Measurements from ENCODE around the gene POP7. TPM values are rescaled to one million over a fixed set of nuclear protein-coding genes. Genes with fewer than 3 reads are reported as not detected.
"Not testable (repeated sequence)": the region's sequence is repeated elsewhere in the genome, so short reads cannot be mapped to it uniquely, and the experiment has no call there.

Gene POP7
- total and polyA plus RNA-seq, 2 donors: 31.2 to 35.4 TPM

DNA sequence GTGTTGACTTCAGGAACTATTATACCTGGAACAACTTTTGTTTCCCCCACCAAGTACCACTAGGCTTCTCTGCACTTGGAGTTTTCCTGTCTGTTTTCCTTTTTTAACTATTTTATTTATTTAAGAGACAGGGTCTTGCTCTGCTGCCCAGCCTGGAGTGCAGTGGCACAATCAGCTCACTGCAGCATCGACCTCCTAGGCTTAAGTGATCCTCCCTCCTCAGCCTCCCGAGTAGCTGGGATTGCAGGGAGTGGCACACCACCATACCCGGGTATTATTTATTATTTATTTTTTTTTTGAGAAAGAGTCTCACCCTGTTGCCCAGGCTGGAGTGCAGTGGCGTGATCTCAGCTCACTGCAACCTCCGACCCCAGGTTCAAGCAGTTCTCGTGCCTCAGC, 9.8 kb upstream of the POP7 start:
- Histone ChIP-seq H3K27me3 (ENCODE audit: control insufficient read depth in 2 of 2, insufficient read depth in 1 of 2, low read length in 1 of 2) (peaks cover 3 to 56% of the 10 kb centered on the region in 2 donors), H3K4me1 (ENCODE audit: control insufficient read depth in 2 of 2, insufficient read depth in 2 of 2, low read length in 2 of 2) (peaks cover 19 to 30% of the 10 kb centered on the region in 2 donors), H3K27ac (ENCODE audit: low read depth in 1 of 2, low read length in 1 of 2) (no peak overlapping the region), H3K36me3 (ENCODE audit: control insufficient read depth in 2 of 2, insufficient read depth in 2 of 2, low read length in 1 of 2) (peaks cover under 1% of the 10 kb centered on the region in 2 donors), H3K4me3 (ENCODE audit: low read length in 2 of 2) (no peak overlapping the region), H3K9me3 (ENCODE audit: control insufficient read depth in 2 of 2, insufficient read depth in 1 of 2, low read length in 1 of 2) (no peaks in the 10 kb centered on the region)
- no peak for DNase-seq (ENCODE audit: low read depth in 6 of 9, low spot score in 9 of 9)
- 91% methylated on average over 6 of the region's 6 CpGs for WGBS

DNA sequence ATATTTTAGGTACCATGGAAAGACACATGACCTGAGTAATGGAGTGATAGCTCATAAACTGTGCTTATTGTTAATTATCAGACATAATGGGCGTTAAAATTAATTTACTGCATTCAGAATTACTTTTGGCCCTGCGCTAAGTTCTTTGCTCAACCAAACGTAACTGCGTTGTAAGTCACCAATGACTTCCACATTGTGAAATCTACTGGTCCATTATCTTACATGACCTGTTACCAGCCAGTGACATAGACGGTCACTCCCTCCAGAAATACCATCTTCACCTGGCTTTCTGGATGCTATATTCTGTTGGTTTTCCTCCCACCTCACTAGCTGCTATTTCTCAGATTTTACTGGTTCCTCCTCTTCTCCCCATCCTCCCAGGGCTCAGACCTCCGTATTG, 6.9 kb upstream of the POP7 start:
- Histone ChIP-seq H3K4me1 (ENCODE audit: control insufficient read depth in 2 of 2, insufficient read depth in 2 of 2, low read length in 2 of 2) (peaks cover 0 to 9% of the 10 kb centered on the region in 2 donors), H3K36me3 (ENCODE audit: control insufficient read depth in 2 of 2, insufficient read depth in 2 of 2, low read length in 1 of 2) (no peaks in the 10 kb centered on the region), H3K9me3 (ENCODE audit: control insufficient read depth in 2 of 2, insufficient read depth in 1 of 2, low read length in 1 of 2) (no peaks in the 10 kb centered on the region), H3K27ac (ENCODE audit: low read depth in 1 of 2, low read length in 1 of 2) (no peak overlapping the region), H3K27me3 (ENCODE audit: control insufficient read depth in 2 of 2, insufficient read depth in 1 of 2, low read length in 1 of 2) (peaks cover 3 to 60% of the 10 kb centered on the region in 2 donors), H3K4me3 (ENCODE audit: low read length in 2 of 2) (no peak overlapping the region)
- 85% methylated on average over 6 of the region's 6 CpGs for WGBS
- no peak for DNase-seq (ENCODE audit: low read depth in 6 of 9, low spot score in 9 of 9)

DNA sequence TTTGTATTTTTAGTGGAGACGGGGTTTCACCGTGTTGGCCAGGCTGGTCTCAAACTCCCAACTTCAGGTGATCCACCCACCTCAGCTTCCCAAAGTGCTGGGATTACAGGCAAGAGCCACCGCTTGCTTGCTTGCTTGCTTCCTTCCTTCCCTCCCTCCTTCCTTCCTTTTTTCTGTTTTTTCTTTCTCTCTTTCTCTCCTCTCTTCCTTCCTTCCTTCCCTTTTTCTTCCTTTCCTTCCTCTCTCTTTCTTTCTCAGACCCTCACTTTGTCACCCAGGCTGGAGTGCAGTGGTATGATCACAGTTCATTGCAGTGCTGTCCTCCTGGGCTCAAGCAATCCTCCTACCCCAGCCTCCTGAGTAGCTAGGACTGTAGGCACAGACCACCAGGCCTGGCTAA, 4.8 kb upstream of the POP7 start:
- DNase-seq (ENCODE audit: low read depth in 6 of 9, low spot score in 9 of 9); H3K27ac ChIP-seq (ENCODE audit: low read depth in 1 of 2, low read length in 1 of 2); H3K9me3 ChIP-seq (ENCODE audit: control insufficient read depth in 2 of 2, insufficient read depth in 1 of 2, low read length in 1 of 2); H3K36me3 ChIP-seq (ENCODE audit: control insufficient read depth in 2 of 2, insufficient read depth in 2 of 2, low read length in 1 of 2); H3K4me3 ChIP-seq (ENCODE audit: low read length in 2 of 2): not testable (repeated sequence)
- WGBS: 92% methylated on average over 3 of the region's 3 CpGs
- H3K27me3 ChIP-seq (ENCODE audit: control insufficient read depth in 2 of 2, insufficient read depth in 1 of 2, low read length in 1 of 2): peaks cover 0 to 43% of the 10 kb centered on the region in 2 donors
- peaks cover 4 to 10% of the 10 kb centered on the region in 2 donors for H3K4me1 ChIP-seq (ENCODE audit: control insufficient read depth in 2 of 2, insufficient read depth in 2 of 2, low read length in 2 of 2)

DNA sequence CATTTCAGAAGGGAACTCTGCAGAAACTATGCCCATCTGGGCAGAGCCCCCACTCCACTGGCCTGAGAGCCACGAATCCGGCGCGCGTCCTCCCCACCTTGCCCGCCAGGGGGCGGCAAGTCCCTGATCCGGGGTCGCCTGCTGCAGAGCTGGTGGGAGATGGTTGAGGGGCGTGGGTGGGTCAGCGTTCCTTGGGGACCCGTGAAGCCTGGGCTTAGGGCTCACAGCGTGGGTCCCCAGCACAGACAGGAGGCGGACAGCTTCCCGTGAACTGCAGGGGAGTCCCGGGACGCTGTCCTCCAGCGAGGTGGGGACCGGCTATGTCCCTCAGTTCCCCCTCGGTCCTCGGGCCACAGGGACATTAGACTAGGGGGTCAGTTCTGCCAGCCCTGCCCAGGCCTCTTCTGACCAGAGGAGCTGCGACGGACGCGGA, 585 bp upstream of the POP7 start:
- H3K4me1 ChIP-seq (ENCODE audit: control insufficient read depth in 2 of 2, insufficient read depth in 2 of 2, low read length in 2 of 2): peaks cover 10 to 20% of the 10 kb centered on the region in 2 donors
- under 1% methylated on average over 25 of the region's 25 CpGs for WGBS
- peak in 8 of 9 donors; percentile 39 to 79 (median 62) for DNase-seq (ENCODE audit: low read depth in 6 of 9, low spot score in 9 of 9)
- peaks cover 0 to 9% of the 10 kb centered on the region in 2 donors for H3K27me3 ChIP-seq (ENCODE audit: control insufficient read depth in 2 of 2, insufficient read depth in 1 of 2, low read length in 1 of 2)
- no peaks in the 10 kb centered on the region for H3K9me3 ChIP-seq (ENCODE audit: control insufficient read depth in 2 of 2, insufficient read depth in 1 of 2, low read length in 1 of 2)
- peak overlapping the region; percentile 84 to 93 for H3K4me3 ChIP-seq (ENCODE audit: low read length in 2 of 2)
- peak overlapping the region; percentile 88 to 89 for H3K27ac ChIP-seq (ENCODE audit: low read depth in 1 of 2, low read length in 1 of 2)
- peaks cover 0 to 15% of the 10 kb centered on the region in 2 donors for H3K36me3 ChIP-seq (ENCODE audit: control insufficient read depth in 2 of 2, insufficient read depth in 2 of 2, low read length in 1 of 2)

DNA sequence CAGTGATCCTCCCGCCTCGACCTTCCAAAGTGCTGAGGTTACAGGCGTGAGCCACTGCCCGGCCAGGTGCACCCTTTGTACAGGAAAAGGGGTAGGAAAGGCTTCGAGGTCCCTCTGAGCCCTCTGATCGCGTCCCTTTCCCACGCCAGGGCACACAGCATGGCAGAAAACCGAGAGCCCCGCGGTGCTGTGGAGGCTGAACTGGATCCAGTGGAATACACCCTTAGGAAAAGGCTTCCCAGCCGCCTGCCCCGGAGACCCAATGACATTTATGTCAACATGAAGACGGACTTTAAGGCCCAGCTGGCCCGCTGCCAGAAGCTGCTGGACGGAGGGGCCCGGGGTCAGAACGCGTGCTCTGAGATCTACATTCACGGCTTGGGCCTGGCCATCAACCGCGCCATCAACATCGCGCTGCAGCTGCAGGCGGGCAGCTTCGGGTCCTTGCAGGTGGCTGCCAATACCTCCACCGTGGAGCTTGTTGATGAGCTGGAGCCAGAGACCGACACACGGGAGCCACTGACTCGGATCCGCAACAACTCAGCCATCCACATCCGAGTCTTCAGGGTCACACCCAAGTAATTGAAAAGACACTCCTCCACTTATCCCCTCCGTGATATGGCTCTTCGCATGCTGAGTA, 871 bp downstream of the POP7 start:
- WGBS: 65% methylated on average over 34 of the region's 34 CpGs
- Histone ChIP-seq H3K4me1 (ENCODE audit: control insufficient read depth in 2 of 2, insufficient read depth in 2 of 2, low read length in 2 of 2) (peaks cover 10 to 20% of the 10 kb centered on the region in 2 donors), H3K27me3 (ENCODE audit: control insufficient read depth in 2 of 2, insufficient read depth in 1 of 2, low read length in 1 of 2) (no peaks in the 10 kb centered on the region), H3K9me3 (ENCODE audit: control insufficient read depth in 2 of 2, insufficient read depth in 1 of 2, low read length in 1 of 2) (no peaks in the 10 kb centered on the region), H3K27ac (ENCODE audit: low read depth in 1 of 2, low read length in 1 of 2) (peak overlapping the region in 1 of 2 donors; percentile 5), H3K36me3 (ENCODE audit: control insufficient read depth in 2 of 2, insufficient read depth in 2 of 2, low read length in 1 of 2) (peaks cover 0 to 15% of the 10 kb centered on the region in 2 donors), H3K4me3 (ENCODE audit: low read length in 2 of 2) (peak overlapping the region; percentile 84 to 93)
- no peak for DNase-seq (ENCODE audit: low read depth in 6 of 9, low spot score in 9 of 9)

DNA sequence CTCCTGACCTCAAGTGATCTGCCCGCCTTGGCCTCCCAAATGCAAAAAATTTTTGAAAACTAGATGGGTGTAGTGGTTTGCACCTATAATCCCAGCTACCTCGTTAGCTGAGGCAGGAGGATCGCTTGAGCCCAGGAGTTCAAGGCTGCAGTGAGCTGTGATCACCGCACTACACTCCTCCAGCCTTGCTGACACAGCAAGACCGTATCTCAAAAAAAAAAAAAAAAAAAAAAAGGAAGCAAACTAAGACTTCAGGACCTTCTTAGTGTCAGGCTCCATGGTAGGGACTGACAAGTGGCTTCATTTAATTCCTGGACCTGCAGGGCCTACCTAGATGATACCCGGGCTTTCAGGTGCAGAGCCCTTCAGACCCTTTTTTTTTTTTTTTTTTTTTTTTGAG, 2.5 kb downstream of the POP7 start:
- peaks cover 10 to 20% of the 10 kb centered on the region in 2 donors for H3K4me1 ChIP-seq (ENCODE audit: control insufficient read depth in 2 of 2, insufficient read depth in 2 of 2, low read length in 2 of 2)
- no peaks in the 10 kb centered on the region for H3K27me3 ChIP-seq (ENCODE audit: control insufficient read depth in 2 of 2, insufficient read depth in 1 of 2, low read length in 1 of 2)
- H3K27ac ChIP-seq (ENCODE audit: low read depth in 1 of 2, low read length in 1 of 2): no peak overlapping the region
- no peaks in the 10 kb centered on the region for H3K9me3 ChIP-seq (ENCODE audit: control insufficient read depth in 2 of 2, insufficient read depth in 1 of 2, low read length in 1 of 2)
- WGBS: 98% methylated on average over 6 of the region's 6 CpGs
- peaks cover 0 to 15% of the 10 kb centered on the region in 2 donors for H3K36me3 ChIP-seq (ENCODE audit: control insufficient read depth in 2 of 2, insufficient read depth in 2 of 2, low read length in 1 of 2)
- no peak for DNase-seq (ENCODE audit: low read depth in 6 of 9, low spot score in 9 of 9)
- no peak overlapping the region for H3K4me3 ChIP-seq (ENCODE audit: low read length in 2 of 2)

DNA sequence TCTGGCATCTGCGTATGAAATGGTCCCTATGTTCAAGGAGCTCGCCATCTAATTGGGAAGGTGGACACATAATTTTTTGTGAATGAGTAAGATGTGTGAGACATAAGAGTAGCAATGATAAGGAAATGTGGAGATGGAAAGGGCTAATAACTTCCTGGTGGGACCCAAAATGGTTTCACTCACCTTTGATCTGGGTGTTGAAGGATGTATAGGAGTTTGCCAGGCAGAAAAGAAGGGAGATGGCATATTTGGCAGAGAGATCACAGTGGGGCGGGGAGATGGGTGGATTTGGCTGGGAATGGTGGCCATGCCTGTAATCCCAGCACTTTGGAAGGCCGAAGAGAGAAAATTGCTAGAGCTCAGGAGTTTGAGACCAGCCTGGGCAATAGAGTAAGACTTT, 4.5 kb downstream of the POP7 start:
- Histone ChIP-seq H3K27ac (ENCODE audit: low read depth in 1 of 2, low read length in 1 of 2) (no peak overlapping the region), H3K36me3 (ENCODE audit: control insufficient read depth in 2 of 2, insufficient read depth in 2 of 2, low read length in 1 of 2) (peaks cover 0 to 15% of the 10 kb centered on the region in 2 donors), H3K4me3 (ENCODE audit: low read length in 2 of 2) (no peak overlapping the region), H3K4me1 (ENCODE audit: control insufficient read depth in 2 of 2, insufficient read depth in 2 of 2, low read length in 2 of 2) (peaks cover 5 to 13% of the 10 kb centered on the region in 2 donors), H3K9me3 (ENCODE audit: control insufficient read depth in 2 of 2, insufficient read depth in 1 of 2, low read length in 1 of 2) (no peaks in the 10 kb centered on the region), H3K27me3 (ENCODE audit: control insufficient read depth in 2 of 2, insufficient read depth in 1 of 2, low read length in 1 of 2) (no peaks in the 10 kb centered on the region)
- DNase-seq (ENCODE audit: low read depth in 6 of 9, low spot score in 9 of 9): no peak
- WGBS: 99% methylated on average over 4 of the region's 4 CpGs

DNA sequence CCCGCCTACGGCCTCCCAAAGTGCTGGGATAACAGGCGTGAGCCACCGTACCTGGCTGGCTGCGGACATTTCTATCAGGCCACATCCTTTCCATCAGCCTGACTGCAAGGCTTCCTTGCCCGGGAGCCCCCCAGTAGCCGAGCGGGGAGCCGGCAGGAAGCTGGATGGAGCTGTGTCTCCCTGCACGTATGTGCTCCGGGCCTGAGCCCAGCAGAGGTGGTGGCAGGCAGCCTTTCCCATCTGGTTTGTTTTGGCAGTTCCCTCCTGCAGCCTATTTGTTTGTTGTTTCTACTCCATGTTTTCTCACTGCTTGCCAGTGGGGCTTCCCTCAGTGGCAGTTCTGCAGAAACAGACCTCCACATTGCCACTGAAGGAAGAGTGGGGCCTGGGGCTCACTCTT, 5.4 kb downstream of the POP7 start:
- Histone ChIP-seq H3K4me3 (ENCODE audit: low read length in 2 of 2) (no peak overlapping the region), H3K27ac (ENCODE audit: low read depth in 1 of 2, low read length in 1 of 2) (no peak overlapping the region), H3K4me1 (ENCODE audit: control insufficient read depth in 2 of 2, insufficient read depth in 2 of 2, low read length in 2 of 2) (peaks cover 5 to 9% of the 10 kb centered on the region in 2 donors), H3K9me3 (ENCODE audit: control insufficient read depth in 2 of 2, insufficient read depth in 1 of 2, low read length in 1 of 2) (no peaks in the 10 kb centered on the region), H3K27me3 (ENCODE audit: control insufficient read depth in 2 of 2, insufficient read depth in 1 of 2, low read length in 1 of 2) (peaks cover 0 to 1% of the 10 kb centered on the region in 2 donors), H3K36me3 (ENCODE audit: control insufficient read depth in 2 of 2, insufficient read depth in 2 of 2, low read length in 1 of 2) (peaks cover 0 to 15% of the 10 kb centered on the region in 2 donors)
- 97% methylated on average over 11 of the region's 11 CpGs for WGBS
- no peak for DNase-seq (ENCODE audit: low read depth in 6 of 9, low spot score in 9 of 9)

DNA sequence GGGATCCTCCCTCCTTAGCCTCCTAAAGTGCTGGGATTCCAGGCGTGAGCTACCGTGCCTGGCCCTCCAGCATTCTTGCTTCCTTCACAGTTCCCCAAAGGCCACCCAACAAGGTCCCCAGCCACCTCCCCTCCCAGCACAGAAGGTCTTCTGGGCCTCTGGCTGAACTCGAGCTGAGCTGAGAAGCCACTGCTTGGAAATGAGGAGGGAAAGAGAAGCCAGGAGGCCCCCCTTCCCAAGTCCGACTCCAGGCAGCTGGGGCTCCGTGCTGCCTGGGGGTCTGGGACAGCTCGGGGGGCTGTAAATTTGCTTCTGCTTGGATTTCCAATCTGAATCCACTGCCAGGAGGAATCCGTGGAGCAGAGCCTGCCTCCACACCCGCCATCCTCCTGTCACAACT, 8.8 kb downstream of the POP7 start:
- Histone ChIP-seq H3K4me3 (ENCODE audit: low read length in 2 of 2) (no peak overlapping the region), H3K36me3 (ENCODE audit: control insufficient read depth in 2 of 2, insufficient read depth in 2 of 2, low read length in 1 of 2) (no peaks in the 10 kb centered on the region), H3K9me3 (ENCODE audit: control insufficient read depth in 2 of 2, insufficient read depth in 1 of 2, low read length in 1 of 2) (peaks cover 1 to 14% of the 10 kb centered on the region in 2 donors), H3K27ac (ENCODE audit: low read depth in 1 of 2, low read length in 1 of 2) (no peak overlapping the region), H3K4me1 (ENCODE audit: control insufficient read depth in 2 of 2, insufficient read depth in 2 of 2, low read length in 2 of 2) (no peaks in the 10 kb centered on the region), H3K27me3 (ENCODE audit: control insufficient read depth in 2 of 2, insufficient read depth in 1 of 2, low read length in 1 of 2) (peaks cover 10 to 18% of the 10 kb centered on the region in 2 donors)
- 87% methylated on average over 8 of the region's 8 CpGs for WGBS
- DNase-seq (ENCODE audit: low read depth in 6 of 9, low spot score in 9 of 9): no peak
